ENCODE results near the gene INSC.

Gene INSC

DNA sequence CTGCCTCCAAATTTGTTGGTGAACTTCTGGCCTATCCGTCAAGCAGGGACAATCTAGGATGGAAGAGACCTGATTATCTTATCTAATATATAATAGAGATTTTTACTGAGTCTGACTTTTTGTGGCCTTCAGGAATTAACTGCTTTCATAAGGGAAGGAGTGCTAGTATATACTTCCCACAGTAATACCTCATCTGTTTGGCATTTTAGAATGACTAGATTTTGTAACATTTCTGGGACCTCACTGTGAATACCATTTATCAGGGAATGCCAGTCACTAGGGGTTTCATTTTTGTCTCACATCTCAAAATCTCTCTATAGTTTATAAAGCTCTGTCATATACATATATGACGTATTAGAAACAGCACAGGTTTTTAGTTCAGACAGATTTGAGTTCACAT lies 114.3 kb downstream of the INSC start:
- no peak for DNase-seq

DNA sequence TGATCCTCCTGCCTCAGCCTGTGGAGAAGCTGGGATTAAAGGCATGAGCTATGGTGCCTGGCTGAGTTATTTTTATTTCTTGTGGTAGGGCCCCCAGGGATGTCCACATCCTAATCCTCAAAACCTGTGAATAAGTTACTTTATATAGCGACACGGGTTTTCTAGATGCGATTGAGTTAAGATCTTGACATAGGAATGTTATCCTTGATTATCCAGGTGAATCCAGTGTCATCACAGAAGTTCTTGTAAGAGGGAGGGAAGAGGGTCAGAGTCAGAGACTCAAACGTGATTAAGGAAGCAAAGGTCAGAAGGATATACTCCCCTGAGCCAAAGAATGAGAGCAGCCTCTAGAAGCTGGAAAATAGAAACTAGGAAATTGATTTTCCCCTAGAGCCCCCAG lies 117.8 kb downstream of the INSC start:
- no peak for DNase-seq

DNA sequence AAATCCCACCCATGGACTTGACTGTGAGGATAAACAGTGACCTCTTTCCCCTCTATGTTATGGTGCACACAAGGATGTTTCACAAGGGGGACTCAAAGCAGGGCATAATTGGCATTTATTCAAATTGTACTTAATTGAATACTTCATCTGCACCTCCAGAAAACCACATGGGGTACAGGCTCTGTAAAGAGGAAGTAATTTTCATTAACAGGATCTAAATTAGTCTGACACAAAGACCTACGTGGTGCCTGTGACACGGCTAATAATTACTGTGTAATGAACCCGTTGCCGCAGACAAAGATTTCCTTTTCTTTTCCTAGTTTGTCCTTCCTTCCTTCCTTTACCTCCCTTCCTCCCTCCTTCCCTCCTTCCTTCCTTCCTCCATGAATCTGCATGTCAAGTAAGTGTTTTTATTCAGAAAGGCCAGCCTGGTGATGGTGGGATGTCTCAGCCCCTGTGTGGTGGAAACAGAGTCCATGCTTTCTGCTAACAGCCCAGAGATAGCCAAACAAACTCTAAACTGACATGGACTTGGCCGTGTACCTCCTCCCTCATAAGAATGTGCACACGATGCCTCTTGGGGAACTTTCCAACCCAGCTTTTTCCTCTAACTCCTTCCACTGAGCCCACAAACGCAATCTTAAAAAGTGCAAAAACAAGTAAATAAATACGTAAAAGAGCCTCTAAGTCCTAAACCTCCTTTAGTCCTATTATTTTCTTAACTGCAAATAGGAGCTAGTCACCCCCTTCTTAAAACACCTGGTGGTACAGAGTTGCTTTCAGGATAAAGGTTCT lies 118.8 kb downstream of the INSC start:
- DNase-seq, result no peak

- no peak for DNase-seq
Measured at GRCh38 chr11:15234796-15235195, 120.1 kb downstream of the INSC start.

GRCh38 chr11:15236559-15236958 lies 121.8 kb downstream of the INSC start:
- no peak for DNase-seq

DNA sequence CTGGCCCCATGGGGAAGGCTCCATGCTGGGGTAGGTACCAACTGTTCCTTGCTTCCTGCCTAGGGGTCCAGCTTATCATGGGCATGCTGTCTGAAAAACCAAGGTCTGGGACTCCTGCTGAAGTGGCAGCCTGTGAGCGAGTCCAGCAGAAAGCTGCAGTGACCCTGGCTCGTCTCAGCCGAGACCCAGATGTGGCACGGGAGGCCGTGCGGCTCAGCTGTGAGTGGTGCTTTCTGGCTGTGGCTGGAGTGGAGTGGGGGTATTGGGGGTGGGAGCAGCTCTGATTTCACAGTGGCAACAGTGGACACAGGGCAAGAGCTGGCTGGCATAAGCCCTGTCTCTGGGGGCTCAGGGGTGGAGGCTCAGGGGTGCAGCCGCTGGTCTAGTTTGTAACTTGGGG lies 124.1 kb downstream of the INSC start:
- DNase-seq, result no peak

DNA sequence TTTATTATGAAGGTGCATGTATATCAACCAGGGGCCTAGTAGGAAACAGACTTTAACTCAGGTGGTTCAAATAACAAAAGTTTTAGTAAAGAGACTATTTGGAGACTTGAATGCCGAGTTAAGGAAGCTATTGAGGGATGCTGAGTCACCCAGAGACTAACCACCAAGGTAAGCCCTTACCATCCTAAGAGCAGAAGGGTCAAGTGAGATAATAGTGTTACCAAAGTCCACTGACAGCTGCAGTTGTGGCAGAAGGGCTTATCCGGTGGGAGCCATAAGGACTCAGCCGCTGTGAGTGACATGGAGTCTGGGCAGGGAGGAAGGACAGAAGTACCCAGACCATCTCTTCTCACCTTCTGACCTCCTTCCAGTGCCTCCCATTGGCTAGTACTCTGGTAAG lies 134.0 kb downstream of the INSC start:
- no peak for DNase-seq

DNA sequence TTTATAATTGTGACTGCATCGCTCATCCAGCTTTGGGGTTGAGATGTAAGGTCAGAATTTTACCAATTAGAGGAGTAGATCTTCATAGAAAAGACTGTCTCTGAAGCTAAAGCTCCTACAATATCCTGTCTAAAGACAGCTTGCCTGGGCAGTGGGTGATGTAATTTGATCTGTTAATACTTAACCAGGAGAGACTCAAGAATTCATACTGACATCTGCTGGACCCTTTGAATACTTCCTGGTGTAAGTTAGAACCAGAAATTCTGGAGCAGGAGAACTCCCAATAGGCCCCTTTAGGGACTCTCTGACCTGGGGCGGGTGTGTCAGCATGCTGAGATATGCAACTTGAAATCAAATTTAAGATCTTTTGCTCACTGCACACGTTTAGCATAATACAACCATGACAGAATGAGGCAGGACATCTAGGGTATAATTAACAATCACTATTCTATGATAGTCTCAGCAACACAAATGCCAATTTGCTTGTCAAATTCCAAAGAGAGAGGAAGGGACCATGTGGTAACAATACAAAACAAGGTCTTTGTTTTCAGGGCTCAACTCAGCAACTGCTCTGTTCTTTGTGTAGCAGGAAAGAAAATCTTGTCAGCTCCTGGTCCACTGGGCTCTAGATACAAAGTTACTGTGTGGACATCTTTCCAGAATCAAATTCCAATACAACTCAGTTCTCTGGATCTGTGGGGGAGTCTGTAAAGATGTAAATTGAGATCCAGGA lies 143.9 kb downstream of the INSC start:
- no peak for DNase-seq

DNA sequence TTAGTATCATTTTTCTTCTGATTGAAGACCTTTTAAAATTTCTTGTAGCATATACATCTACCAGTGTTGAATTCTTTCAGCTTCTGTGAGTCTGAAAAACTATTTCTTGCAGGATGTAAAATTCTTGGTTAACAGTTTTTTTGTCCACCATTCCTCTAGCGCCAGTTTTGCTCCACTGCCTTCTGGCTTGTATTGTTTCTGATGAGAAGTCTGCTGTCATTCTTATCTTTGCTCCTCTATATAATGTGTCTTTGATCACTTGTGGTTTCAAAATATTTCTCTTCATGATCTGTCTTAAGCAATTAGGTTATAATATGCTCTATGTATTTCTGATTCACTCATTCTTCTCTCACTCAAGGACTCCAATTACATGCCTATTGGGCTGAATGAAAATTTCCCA lies 152.3 kb downstream of the INSC start:
- DNase-seq, result no peak

GRCh38 chr11:15268598-15268997 lies 153.9 kb downstream of the INSC start:
- no peak for DNase-seq

DNA sequence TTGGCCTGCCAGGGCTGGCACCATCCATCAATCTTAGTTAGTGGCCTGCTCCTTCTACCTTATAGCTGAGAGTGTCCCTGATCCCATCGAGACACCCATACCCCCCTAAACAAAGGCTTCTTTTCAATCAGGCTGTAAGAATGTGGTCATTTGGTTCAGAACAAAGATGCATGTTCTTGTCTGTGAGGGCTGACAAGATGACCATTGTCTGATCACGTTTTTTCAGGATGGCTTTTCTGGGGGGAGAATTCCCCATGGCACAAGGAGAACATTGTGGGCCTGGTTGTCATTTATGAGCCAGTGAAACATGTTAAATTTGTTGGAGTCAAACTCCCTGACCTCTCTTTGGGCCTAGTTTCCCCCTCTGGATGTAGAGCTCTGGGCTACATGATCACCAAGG lies 160.4 kb downstream of the INSC start:
- no peak for DNase-seq

DNA sequence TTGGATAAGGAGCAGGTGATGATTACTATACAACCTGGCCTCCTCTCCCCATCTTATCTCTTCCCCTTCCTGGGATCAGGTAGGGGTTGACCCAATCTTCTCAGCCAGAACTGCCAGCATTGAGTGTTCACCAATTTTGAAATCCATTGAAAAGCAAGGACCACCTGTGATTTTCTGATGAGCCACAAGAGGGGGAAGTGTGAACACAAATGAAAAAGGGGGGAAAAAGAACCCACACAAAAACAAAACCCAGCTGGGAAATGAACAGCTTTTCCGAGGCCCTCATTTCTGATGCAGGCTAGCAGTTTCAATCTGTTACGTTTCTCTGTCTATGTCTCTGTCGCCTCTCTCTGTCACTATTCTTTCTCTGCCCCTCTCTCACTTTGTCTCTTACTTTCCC lies 161.9 kb downstream of the INSC start:
- DNase-seq, result no peak

- no peak for DNase-seq
Measured at GRCh38 chr11:15278128-15278527, 163.4 kb downstream of the INSC start.

DNA sequence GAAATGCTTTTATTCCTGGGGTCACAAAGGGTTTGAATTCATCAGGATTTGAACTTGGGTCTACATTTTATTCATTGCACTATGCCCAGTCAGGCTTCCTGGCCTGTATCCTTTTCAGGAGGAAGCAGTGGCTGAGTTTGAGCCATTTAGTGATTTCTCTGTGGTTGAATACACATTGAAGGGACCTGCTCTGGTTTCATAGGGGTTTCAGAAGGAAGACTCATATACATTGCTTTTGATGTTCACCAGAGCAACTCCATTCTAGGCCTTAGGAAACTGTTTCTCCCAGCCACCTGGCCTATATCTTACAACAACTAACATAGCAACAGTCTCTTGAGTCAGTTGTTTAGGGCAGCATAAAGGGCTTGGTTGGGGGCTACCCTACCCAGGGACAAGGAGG lies 165.7 kb downstream of the INSC start:
- DNase-seq, result no peak

GRCh38 chr11:15282754-15283153 lies 168.0 kb downstream of the INSC start:
- no peak for DNase-seq

DNA sequence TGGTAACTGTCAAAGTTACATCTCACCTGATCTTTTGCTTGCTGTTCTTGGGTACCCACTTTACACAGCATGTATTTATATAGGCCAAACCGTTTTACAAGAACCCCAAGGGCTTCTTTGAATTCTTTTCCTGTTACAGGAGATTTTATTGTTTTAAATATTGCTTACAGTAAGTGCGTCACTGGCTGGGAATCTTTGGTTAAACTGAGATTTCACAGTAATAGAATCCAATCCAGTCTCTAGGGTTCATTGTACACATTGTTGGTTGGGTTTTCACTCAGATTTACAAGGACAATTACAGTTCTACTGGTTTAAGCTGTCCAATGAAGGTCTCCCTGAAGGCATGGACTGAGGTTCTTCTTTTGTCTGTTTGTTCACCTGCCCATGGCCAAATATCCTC lies 171.7 kb downstream of the INSC start:
- no peak for DNase-seq

DNA sequence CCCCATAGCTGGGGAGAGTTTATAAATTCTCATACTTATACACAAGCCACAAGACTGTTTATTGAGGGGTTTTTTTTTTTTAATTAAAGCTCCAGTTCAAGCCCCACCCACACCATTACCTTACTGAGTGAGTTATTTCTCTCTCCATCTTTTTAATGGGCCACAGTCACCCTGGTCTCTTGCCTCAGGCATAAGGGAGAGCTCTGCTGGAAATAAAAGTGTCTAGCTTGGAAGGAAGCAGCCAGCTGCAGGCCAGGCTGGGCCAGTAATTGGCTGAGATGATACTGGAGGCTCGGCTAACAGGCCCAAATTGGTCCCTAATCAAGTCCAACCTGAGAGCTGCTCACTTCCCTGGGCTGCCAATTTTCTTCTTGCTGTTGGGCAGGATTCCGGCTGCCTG lies 174.1 kb downstream of the INSC start:
- DNase-seq, result no peak

DNA sequence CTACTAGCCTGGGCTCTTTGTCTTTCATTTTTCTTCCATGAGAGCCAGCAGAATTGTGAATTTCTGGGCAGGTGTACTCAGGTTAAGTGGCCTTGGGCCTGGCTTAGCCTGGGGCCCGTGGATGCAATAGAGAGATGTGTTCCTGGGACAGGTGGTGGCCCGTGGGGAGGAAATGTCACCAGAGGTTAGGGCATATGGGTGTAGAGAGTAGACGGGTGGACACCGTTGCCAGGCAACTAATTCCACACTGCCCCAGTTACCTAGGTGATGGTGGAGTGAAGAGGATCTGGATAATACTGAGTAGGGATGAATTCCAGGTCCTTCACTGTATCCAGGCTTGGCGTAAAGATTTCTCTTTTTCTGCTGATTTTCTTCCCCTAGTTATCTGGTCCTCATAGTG lies 175.0 kb downstream of the INSC start:
- no peak for DNase-seq

- DNase-seq, result no peak
Measured at GRCh38 chr11:15291885-15292284, 177.2 kb downstream of the INSC start.

DNA sequence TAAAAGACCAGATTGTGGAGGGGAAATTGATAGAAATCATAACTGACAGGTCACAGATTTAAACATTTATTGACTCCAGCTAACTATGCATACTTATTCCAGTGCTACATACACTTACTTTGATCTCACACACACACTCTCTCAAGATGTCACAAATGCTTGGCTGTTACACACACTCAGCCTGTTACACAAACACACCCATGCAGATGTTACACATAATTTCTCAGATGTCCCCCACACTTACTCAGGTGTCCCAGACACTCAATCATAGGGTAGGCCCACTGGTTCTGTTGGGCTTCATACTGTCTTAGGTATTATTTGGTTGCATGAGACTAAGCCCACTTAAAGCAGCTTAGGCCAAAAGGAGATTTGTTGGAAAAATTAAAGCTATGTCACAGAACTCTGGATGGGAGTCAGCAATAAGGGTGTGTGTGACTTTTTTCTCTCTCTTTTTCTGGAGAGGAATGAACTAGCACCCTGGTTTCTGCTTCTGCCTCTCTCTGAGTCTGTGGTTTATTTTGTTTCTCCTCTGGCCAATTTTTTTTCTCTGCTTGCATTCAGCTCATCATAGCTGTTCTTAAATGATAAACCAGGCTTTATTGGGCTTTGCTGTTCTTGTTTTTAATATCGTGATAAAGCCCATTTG lies 179.4 kb downstream of the INSC start:
- DNase-seq, result no peak

DNA sequence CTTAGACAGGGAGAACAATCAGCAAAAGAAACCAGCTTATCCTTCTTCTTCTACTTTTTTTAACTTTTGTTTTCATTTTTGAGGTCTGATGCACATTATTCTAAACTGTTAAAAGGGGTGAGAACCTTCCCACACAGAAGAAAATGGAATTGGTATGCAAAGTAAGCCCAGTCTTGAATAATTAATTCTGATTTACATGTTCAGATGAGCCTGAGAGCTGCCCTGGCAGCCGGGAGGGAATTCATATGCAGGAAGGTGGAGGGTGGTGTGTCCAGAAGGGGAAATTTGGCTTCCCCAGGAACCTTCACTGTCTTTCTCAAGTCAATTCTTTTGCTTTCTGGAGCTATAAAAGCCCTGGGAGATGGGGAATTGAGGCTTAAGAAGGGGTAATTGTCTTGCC lies 181.0 kb downstream of the INSC start:
- DNase-seq, result no peak
